GM23338 (cell line): ENCODE data around the gene SLC12A5.

ENCODE experiments used
- CREB1 ChIP-seq: fragments of 250-450 bp; sonication (Bioruptor Pico); IDR thresholded peaks from 2 replicates; pipeline ENCODE4 v1.5.0; 2020; ENCODE audit warnings: low read depth, mild to moderate bottlenecking, moderate library complexity
- EZH2 ChIP-seq: fragments of 200-600 bp; sonication (generic); IDR thresholded peaks from one replicate; pipeline ENCODE4 v1.8.0; 2017; ENCODE audit warnings: antibody characterized with exemption, mild to moderate bottlenecking, low read depth; ENCODE audit not compliant: unreplicated experiment
- EZH2phosphoT487 ChIP-seq: fragments of 200-600 bp; sonication (generic); IDR thresholded peaks from one replicate; pipeline ENCODE4 v1.8.1; 2018; ENCODE audit warnings: antibody characterized with exemption; ENCODE audit not compliant: unreplicated experiment
- JUNB ChIP-seq: IDR thresholded peaks from one replicate; pipeline ENCODE4 v1.6.1; 2016; ENCODE audit warnings: antibody characterized with exemption; ENCODE audit not compliant: unreplicated experiment
- POLR2AphosphoS5 ChIP-seq: IDR thresholded peaks from 2 replicates; pipeline ENCODE4 v1.6.1; 2016; ENCODE audit warnings: antibody characterized with exemption, low read depth
- TF ChIP-seq, protein P1 (sequence below), 2 experiments: fragments of 200-600 bp in 1 of 2; sonication (generic) in 1 of 2; conservative IDR thresholded peaks; 2 replicates each; pipeline versions ENCODE4 v1.5.1 to v1.6.1; 2016 to 2017; ENCODE audit warnings: antibody characterized with exemption in 2 of 2, low read depth in 2 of 2, mild to moderate bottlenecking in 2 of 2, moderate library complexity in 1 of 2
- TF ChIP-seq, protein P2 (sequence below): IDR thresholded peaks from 2 replicates; pipeline ENCODE4 v1.6.1; 2016; ENCODE audit warnings: antibody characterized with exemption
- TF ChIP-seq, protein P3 (sequence below): fragments of 250-450 bp; sonication (Bioruptor Pico); IDR thresholded peaks from 2 replicates; pipeline ENCODE4 v1.5.0; 2020; ENCODE audit warnings: mild to moderate bottlenecking, moderate library complexity
- TF ChIP-seq, protein P4 (sequence below): IDR thresholded peaks from one replicate; pipeline ENCODE4 v1.6.1; 2018; ENCODE audit warnings: antibody characterized with exemption; ENCODE audit not compliant: unreplicated experiment

DNA sequence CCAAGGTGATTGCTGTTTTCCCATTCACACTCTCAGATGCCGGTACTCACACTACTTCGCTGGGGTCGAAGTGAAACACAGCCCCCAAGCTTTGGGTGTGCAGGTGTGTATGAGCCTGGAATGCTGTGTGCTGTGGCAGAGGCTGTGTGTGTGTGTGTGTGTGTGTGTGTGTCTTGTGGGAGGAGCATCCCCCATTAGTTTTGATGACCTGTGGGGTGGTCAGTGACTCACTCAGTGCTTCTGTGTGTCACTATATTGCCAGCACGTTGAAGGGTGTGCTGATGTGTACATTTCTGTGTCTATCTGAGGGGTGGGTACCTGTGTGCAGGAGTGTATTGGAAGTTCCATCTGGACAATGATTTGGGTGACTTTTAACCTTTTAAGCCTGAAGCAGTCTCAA lies 5.0 kb upstream of the SLC12A5 start:
- no peak for TF ChIP-seq POLR2AphosphoS5
- TF ChIP-seq, protein P1, sequence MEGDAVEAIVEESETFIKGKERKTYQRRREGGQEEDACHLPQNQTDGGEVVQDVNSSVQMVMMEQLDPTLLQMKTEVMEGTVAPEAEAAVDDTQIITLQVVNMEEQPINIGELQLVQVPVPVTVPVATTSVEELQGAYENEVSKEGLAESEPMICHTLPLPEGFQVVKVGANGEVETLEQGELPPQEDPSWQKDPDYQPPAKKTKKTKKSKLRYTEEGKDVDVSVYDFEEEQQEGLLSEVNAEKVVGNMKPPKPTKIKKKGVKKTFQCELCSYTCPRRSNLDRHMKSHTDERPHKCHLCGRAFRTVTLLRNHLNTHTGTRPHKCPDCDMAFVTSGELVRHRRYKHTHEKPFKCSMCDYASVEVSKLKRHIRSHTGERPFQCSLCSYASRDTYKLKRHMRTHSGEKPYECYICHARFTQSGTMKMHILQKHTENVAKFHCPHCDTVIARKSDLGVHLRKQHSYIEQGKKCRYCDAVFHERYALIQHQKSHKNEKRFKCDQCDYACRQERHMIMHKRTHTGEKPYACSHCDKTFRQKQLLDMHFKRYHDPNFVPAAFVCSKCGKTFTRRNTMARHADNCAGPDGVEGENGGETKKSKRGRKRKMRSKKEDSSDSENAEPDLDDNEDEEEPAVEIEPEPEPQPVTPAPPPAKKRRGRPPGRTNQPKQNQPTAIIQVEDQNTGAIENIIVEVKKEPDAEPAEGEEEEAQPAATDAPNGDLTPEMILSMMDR (conservative IDR thresholded peaks at IDR 0.05; ENCODE audit: low read depth in 2 of 2): no peak
- TF ChIP-seq JUNB: no peak
- TF ChIP-seq EZH2phosphoT487: no peak
- TF ChIP-seq, protein P2, sequence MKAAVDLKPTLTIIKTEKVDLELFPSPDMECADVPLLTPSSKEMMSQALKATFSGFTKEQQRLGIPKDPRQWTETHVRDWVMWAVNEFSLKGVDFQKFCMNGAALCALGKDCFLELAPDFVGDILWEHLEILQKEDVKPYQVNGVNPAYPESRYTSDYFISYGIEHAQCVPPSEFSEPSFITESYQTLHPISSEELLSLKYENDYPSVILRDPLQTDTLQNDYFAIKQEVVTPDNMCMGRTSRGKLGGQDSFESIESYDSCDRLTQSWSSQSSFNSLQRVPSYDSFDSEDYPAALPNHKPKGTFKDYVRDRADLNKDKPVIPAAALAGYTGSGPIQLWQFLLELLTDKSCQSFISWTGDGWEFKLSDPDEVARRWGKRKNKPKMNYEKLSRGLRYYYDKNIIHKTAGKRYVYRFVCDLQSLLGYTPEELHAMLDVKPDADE: no peak
- TF ChIP-seq, protein P3, sequence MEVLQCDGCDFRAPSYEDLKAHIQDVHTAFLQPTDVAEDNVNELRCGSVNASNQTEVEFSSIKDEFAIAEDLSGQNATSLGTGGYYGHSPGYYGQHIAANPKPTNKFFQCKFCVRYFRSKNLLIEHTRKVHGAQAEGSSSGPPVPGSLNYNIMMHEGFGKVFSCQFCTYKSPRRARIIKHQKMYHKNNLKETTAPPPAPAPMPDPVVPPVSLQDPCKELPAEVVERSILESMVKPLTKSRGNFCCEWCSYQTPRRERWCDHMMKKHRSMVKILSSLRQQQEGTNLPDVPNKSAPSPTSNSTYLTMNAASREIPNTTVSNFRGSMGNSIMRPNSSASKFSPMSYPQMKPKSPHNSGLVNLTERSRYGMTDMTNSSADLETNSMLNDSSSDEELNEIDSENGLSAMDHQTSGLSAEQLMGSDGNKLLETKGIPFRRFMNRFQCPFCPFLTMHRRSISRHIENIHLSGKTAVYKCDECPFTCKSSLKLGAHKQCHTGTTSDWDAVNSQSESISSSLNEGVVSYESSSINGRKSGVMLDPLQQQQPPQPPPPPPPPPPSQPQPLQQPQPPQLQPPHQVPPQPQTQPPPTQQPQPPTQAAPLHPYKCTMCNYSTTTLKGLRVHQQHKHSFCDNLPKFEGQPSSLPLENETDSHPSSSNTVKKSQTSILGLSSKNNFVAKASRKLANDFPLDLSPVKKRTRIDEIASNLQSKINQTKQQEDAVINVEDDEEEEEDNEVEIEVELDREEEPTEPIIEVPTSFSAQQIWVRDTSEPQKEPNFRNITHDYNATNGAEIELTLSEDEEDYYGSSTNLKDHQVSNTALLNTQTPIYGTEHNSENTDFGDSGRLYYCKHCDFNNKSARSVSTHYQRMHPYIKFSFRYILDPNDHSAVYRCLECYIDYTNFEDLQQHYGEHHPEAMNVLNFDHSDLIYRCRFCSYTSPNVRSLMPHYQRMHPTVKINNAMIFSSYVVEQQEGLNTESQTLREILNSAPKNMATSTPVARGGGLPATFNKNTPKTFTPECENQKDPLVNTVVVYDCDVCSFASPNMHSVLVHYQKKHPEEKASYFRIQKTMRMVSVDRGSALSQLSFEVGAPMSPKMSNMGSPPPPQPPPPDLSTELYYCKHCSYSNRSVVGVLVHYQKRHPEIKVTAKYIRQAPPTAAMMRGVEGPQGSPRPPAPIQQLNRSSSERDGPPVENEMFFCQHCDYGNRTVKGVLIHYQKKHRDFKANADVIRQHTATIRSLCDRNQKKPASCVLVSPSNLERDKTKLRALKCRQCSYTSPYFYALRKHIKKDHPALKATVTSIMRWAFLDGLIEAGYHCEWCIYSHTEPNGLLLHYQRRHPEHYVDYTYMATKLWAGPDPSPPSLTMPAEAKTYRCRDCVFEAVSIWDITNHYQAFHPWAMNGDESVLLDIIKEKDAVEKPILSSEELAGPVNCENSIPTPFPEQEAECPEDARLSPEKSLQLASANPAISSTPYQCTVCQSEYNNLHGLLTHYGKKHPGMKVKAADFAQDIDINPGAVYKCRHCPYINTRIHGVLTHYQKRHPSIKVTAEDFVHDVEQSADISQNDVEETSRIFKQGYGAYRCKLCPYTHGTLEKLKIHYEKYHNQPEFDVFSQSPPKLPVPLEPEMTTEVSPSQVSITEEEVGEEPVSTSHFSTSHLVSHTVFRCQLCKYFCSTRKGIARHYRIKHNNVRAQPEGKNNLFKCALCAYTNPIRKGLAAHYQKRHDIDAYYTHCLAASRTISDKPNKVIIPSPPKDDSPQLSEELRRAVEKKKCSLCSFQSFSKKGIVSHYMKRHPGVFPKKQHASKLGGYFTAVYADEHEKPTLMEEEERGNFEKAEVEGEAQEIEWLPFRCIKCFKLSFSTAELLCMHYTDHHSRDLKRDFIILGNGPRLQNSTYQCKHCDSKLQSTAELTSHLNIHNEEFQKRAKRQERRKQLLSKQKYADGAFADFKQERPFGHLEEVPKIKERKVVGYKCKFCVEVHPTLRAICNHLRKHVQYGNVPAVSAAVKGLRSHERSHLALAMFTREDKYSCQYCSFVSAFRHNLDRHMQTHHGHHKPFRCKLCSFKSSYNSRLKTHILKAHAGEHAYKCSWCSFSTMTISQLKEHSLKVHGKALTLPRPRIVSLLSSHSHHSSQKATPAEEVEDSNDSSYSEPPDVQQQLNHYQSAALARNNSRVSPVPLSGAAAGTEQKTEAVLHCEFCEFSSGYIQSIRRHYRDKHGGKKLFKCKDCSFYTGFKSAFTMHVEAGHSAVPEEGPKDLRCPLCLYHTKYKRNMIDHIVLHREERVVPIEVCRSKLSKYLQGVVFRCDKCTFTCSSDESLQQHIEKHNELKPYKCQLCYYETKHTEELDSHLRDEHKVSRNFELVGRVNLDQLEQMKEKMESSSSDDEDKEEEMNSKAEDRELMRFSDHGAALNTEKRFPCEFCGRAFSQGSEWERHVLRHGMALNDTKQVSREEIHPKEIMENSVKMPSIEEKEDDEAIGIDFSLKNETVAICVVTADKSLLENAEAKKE (CRISPR knock-in tag): no peak
- TF ChIP-seq, protein P4, sequence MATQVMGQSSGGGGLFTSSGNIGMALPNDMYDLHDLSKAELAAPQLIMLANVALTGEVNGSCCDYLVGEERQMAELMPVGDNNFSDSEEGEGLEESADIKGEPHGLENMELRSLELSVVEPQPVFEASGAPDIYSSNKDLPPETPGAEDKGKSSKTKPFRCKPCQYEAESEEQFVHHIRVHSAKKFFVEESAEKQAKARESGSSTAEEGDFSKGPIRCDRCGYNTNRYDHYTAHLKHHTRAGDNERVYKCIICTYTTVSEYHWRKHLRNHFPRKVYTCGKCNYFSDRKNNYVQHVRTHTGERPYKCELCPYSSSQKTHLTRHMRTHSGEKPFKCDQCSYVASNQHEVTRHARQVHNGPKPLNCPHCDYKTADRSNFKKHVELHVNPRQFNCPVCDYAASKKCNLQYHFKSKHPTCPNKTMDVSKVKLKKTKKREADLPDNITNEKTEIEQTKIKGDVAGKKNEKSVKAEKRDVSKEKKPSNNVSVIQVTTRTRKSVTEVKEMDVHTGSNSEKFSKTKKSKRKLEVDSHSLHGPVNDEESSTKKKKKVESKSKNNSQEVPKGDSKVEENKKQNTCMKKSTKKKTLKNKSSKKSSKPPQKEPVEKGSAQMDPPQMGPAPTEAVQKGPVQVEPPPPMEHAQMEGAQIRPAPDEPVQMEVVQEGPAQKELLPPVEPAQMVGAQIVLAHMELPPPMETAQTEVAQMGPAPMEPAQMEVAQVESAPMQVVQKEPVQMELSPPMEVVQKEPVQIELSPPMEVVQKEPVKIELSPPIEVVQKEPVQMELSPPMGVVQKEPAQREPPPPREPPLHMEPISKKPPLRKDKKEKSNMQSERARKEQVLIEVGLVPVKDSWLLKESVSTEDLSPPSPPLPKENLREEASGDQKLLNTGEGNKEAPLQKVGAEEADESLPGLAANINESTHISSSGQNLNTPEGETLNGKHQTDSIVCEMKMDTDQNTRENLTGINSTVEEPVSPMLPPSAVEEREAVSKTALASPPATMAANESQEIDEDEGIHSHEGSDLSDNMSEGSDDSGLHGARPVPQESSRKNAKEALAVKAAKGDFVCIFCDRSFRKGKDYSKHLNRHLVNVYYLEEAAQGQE: no peak
- no peak for TF ChIP-seq EZH2
- no peak for TF ChIP-seq CREB1 (CRISPR knock-in tag)
